Common myeloid progenitor, CD34-positive (primary cell): Measurements from ENCODE around the gene CLIP2.

Experiments
- CTCF ChIA-PET: fragments of 350-600 bp; sonication (Branson Sonifier 250); formaldehyde crosslinking; loops from one replicate; lab custom pipeline; 2021; ENCODE audit warnings: antibody characterized with exemption; lab: Charles Lee
- POLR2A ChIA-PET: fragments of 350-600 bp; sonication (Branson Sonifier 250); formaldehyde crosslinking; loops from one replicate; lab custom pipeline; 2021; ENCODE audit warnings: antibody characterized with exemption; lab: Charles Lee
- DNase-seq, 3 donors: peaks; one replicate each; pipeline versions ENCODE4 v3.0.0 to v3.0.0-alpha.2; 2013
- H3K27ac ChIP-seq, 2 experiments: 1 replicate in 1 of 2; 2 replicates in 1 of 2; pipeline ENCODE4 v1.7.0; 2013; ENCODE audit warnings: inconsistent platforms in 2 of 2, low read length in 2 of 2, mild to moderate bottlenecking in 2 of 2, low read depth in 1 of 2, moderate library complexity in 1 of 2; ENCODE audit not compliant: severe bottlenecking in 2 of 2, insufficient read depth in 1 of 2, poor library complexity in 1 of 2
- H3K27me3 ChIP-seq, 5 experiments: replicated peaks in 2 of 5; 1 replicate in 3 of 5; 2 replicates in 2 of 5; pipeline versions ENCODE4 v1.6.1 to v1.7.0; 2013; ENCODE audit warnings: low read length in 4 of 5, mild to moderate bottlenecking in 2 of 5, moderate library complexity in 2 of 5, inconsistent platforms in 1 of 5; ENCODE audit not compliant: insufficient read depth in 5 of 5, control insufficient read depth in 4 of 5
- H3K36me3 ChIP-seq, 4 experiments: 1 replicate in 2 of 4; 2 replicates in 2 of 4; pipeline versions ENCODE4 v1.6.1 to v1.7.0; 2013; ENCODE audit warnings: low read length in 3 of 4, control low read depth in 1 of 4, mild to moderate bottlenecking in 1 of 4; ENCODE audit not compliant: control insufficient read depth in 4 of 4, insufficient read depth in 4 of 4
- H3K4me1 ChIP-seq, 4 experiments: 1 replicate in 3 of 4; 2 replicates in 1 of 4; pipeline versions ENCODE4 v1.6.1 to v1.7.1; 2013; ENCODE audit warnings: low read length in 3 of 4, mild to moderate bottlenecking in 3 of 4, control low read depth in 1 of 4, inconsistent platforms in 1 of 4, moderate library complexity in 1 of 4; ENCODE audit not compliant: control insufficient read depth in 4 of 4, insufficient read depth in 4 of 4; ENCODE audit errors: control extremely low read depth in 1 of 4
- H3K4me3 ChIP-seq, 7 experiments: 1 replicate in 4 of 7; 2 replicates in 3 of 7; pipeline versions ENCODE4 v1.5.1 to v1.7.0; 2013; ENCODE audit warnings: mild to moderate bottlenecking in 7 of 7, low read length in 6 of 7, moderate library complexity in 6 of 7, inconsistent platforms in 2 of 7, low read depth in 2 of 7, control low read depth in 1 of 7; ENCODE audit not compliant: insufficient read depth in 4 of 7, control insufficient read depth in 1 of 7; ENCODE audit errors: extremely low read depth in 1 of 7
- H3K9me3 ChIP-seq, 5 experiments: 1 replicate in 4 of 5; 2 replicates in 1 of 5; pipeline versions ENCODE4 v1.6.1 to v1.7.1; 2013; ENCODE audit warnings: low read length in 4 of 5, mild to moderate bottlenecking in 2 of 5, inconsistent platforms in 1 of 5, low read depth in 1 of 5, moderate library complexity in 1 of 5; ENCODE audit not compliant: control insufficient read depth in 4 of 5, insufficient read depth in 2 of 5; ENCODE audit errors: control extremely low read depth in 1 of 5
- WGBS: methylation state at CpG from one replicate; pipeline ENCODE4 v1.1.5; 2013; ENCODE audit not compliant: insufficient coverage; 5-methylcytosine and 5-hydroxymethylcytosine counted together

The CLIP2 gene

GRCh38 chr7:74454021-74454924 lies 165.1 kb downstream of the CLIP2 start:
- POLR2A ChIA-PET: no interaction called here
- Histone ChIP-seq H3K4me3 (peak overlapping the region in 6 of 7 experiments; percentile 19 to 71 (median 40)), H3K4me1 (peaks cover 0 to 16% (median 14%) of the 10 kb centered on the region in 4 experiments), H3K27ac (no peak overlapping the region), H3K36me3 (no peaks in the 10 kb centered on the region), H3K9me3 (peaks cover 0 to 5% (median 3%) of the 10 kb centered on the region in 5 experiments), H3K27me3 (peaks cover 0 to 25% (median 10%) of the 10 kb centered on the region in 5 experiments)
- 28% methylated on average over 16 of the region's 61 CpGs for WGBS
- CTCF ChIA-PET: no interaction called here
- peak in 1 of 3 donors; percentile 10 for DNase-seq

- peaks cover 0 to 25% (median 10%) of the 10 kb centered on the region in 5 experiments for H3K27me3 ChIP-seq
- no peaks in the 10 kb centered on the region for H3K36me3 ChIP-seq
- CTCF ChIA-PET: no interaction called here
- peaks cover 0 to 5% (median 3%) of the 10 kb centered on the region in 5 experiments for H3K9me3 ChIP-seq
- H3K4me3 ChIP-seq: no peak overlapping the region
- no peak overlapping the region for H3K27ac ChIP-seq
- peaks cover 0 to 16% (median 14%) of the 10 kb centered on the region in 4 experiments for H3K4me1 ChIP-seq
- 96% methylated on average over 11 of the region's 11 CpGs for WGBS
- POLR2A ChIA-PET: no interaction called here
- no peak for DNase-seq
Observed at GRCh38 chr7:74454925-74455288, 165.7 kb downstream of the CLIP2 start.

- Histone ChIP-seq H3K9me3 (peaks cover 0 to 5% (median 3%) of the 10 kb centered on the region in 5 experiments), H3K27ac (no peak overlapping the region), H3K4me1 (peaks cover 0 to 16% (median 14%) of the 10 kb centered on the region in 4 experiments), H3K36me3 (no peaks in the 10 kb centered on the region), H3K27me3 (peaks cover 0 to 25% (median 10%) of the 10 kb centered on the region in 5 experiments), H3K4me3 (no peak overlapping the region)
- ChIA-PET POLR2A (no interaction called here), CTCF (interaction anchor here (0.7 to 1.0 kb wide), 3 partner anchors 8 to 11 kb away, joined by 3 to 4 read pairs (median 3); no protein-coding TSS in a partner anchor)
- DNase-seq: no peak
- WGBS: 93% methylated on average over 10 of the region's 13 CpGs
Observed at GRCh38 chr7:74455291-74455804, 166.1 kb downstream of the CLIP2 start.
